GM11168 (cell line): ENCODE data around the gene BBIP1.

Source experiments
- in situ Hi-C: fragments of 300-500 bp; cut with MboI; formaldehyde crosslinking; loops from one replicate; pipeline ENCODE4 v1.12.0; 2022; ENCODE audit warnings: low sequenced_read_pairs; ENCODE audit not compliant: unreplicated experiment

Gene BBIP1

DNA sequence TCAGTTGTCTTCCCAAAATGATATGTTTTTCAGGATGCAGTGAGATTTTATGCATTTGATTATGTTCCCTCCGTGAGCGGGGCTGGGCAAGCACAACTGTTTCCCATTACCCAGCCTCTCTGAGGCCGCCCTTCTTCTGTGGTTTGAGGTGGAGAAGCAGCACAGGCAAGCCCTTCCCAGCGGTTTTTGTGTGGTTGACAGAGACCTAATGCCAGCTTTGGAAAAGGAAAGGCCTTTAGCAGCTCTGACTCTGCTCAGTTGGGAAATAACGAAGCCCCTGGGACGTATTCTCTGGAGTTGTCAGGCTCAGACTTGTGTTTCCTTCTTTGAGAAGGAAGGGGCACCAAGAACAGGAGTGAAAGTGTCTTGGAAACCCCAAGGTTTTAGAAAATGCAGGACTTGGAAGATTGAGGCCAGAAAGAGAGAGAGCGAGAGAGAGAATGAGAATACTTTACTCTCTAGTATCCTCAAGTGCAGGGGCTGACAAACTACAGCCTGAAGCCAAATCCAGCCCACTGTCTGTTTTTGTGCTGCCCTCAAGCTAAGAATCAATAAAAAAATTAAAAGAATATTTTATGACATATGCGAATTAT lies 67.9 kb downstream of the BBIP1 start:
- in situ Hi-C loops: no loop called here

DNA sequence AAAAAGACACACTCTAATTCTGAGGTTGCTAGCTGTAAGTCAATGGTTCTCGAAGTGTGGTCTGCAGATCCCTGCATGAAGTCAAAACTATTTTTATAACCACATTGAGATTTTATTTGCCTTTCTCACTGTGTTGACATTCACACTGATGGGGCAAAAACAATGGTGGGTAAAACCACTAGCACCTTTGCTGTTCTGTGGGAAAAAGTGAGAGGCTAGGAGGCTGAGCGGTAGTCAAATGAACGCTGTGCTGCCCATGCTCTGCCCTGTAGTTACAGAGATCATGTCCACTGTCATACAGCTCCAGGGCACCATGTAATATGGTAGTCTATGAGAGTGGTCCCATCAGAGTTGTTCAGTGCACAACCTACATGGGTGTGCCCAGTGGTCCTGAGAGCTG lies 68.9 kb downstream of the BBIP1 start:
- in situ Hi-C loops: no loop called here
